IPS-15b (cell line): ENCODE data around the gene CMSS1.

Experiments used
- H3K27me3 ChIP-seq: one replicate; pipeline ENCODE4 v1.6.1; 2013; ENCODE audit warnings: low read length; ENCODE audit not compliant: control insufficient read depth, insufficient read depth
- H3K36me3 ChIP-seq: one replicate; pipeline ENCODE4 v1.6.1; 2013; ENCODE audit warnings: low read length; ENCODE audit not compliant: control insufficient read depth, insufficient read depth
- H3K4me1 ChIP-seq: one replicate; pipeline ENCODE4 v1.6.1; 2013; ENCODE audit warnings: mild to moderate bottlenecking, low read length; ENCODE audit not compliant: control insufficient read depth, insufficient read depth
- H3K4me3 ChIP-seq: one replicate; pipeline ENCODE4 v1.5.1; 2013; ENCODE audit warnings: low read depth, low read length
- H3K9ac ChIP-seq: one replicate; pipeline ENCODE4 v1.6.1; 2013; ENCODE audit warnings: low read depth, mild to moderate bottlenecking, low read length
- H3K9me3 ChIP-seq: one replicate; pipeline ENCODE4 v1.6.1; 2013; ENCODE audit warnings: mild to moderate bottlenecking, low read length; ENCODE audit not compliant: control insufficient read depth, insufficient read depth

The CMSS1 gene

DNA sequence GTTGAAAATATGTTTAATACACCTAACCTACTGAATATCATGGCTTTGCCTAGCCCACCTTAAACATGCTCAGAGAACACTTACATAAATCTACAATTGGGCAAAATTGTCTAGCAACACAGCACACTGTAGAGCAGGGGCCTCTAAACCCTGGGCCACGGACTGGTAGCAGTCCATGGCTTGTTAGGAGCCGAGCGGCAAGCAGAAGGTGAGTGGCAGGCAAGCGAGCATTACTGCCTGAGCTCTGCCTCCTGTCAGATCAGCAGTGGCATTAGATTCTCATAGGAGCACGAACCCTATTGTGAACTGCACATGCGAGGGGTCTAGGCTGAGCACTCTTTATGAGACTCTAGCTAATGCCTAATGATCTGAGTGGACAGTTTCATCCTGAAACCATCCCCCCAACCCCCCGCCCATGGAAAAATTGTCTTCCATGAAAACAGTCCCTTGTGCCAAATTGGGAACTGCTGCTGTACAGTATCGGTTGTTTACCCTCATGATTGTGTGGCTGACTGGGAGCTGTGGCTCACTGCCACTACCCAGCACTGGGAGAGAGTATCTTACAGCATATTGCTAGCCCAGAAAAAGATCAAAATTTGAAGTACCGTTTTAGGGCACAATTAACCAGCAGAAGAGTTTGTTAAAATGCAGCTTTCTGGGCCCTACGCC is 26.1 kb downstream of the CMSS1 start:
- H3K27me3 ChIP-seq = no peaks in the 10 kb centered on the region
- no peak overlapping the region for H3K4me3 ChIP-seq
- H3K9me3 ChIP-seq = no peaks in the 10 kb centered on the region
- H3K4me1 ChIP-seq = peaks cover 4% of the 10 kb centered on the region
- no peaks in the 10 kb centered on the region for H3K36me3 ChIP-seq
- no peak overlapping the region for H3K9ac ChIP-seq

DNA sequence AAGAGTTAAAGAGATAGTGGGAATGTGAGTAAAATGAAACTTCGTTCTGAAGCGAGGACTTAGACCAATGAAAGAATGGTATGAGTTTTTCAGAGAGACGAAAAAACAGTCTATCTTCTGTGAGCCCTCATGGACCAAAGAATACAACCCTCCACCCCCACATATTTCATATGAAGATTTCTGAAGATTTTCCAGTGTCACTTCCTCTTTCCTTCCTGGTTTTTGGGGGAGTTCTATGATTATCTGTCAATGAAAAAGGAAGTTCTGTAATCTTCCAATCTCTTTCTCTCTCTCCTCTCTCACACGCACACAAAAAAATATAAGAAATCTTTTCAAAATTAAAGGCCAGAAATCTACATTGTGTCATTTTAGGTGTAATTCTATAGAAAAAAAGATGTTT is 27.7 kb downstream of the CMSS1 start:
- no peak overlapping the region for H3K9ac ChIP-seq
- H3K4me1 ChIP-seq = peaks cover 4% of the 10 kb centered on the region
- H3K4me3 ChIP-seq = no peak overlapping the region
- H3K36me3 ChIP-seq = no peaks in the 10 kb centered on the region
- H3K27me3 ChIP-seq = no peaks in the 10 kb centered on the region
- no peaks in the 10 kb centered on the region for H3K9me3 ChIP-seq

DNA sequence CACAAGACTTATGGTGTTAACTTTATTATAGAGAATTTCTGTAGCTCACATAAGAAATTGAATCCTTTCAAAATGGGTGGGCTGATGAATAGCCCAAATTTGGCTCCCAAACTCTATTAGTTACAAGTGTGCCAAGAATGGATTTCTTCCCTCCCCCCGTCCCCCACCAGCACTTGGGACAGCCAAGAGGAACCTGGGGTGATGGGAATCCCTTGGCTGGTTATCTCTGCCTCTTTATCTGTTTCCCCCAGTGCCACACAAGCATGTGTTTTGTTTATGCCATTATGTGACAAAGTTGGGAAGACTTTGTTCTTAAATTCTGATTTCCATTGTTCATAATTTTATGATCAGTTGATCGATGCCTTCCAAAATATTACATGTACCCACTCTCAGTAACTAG is 28.3 kb downstream of the CMSS1 start:
- Histone ChIP-seq H3K4me1 (peaks cover 4% of the 10 kb centered on the region), H3K27me3 (no peaks in the 10 kb centered on the region), H3K4me3 (no peak overlapping the region), H3K9me3 (no peaks in the 10 kb centered on the region), H3K36me3 (no peaks in the 10 kb centered on the region), H3K9ac (no peak overlapping the region)

DNA sequence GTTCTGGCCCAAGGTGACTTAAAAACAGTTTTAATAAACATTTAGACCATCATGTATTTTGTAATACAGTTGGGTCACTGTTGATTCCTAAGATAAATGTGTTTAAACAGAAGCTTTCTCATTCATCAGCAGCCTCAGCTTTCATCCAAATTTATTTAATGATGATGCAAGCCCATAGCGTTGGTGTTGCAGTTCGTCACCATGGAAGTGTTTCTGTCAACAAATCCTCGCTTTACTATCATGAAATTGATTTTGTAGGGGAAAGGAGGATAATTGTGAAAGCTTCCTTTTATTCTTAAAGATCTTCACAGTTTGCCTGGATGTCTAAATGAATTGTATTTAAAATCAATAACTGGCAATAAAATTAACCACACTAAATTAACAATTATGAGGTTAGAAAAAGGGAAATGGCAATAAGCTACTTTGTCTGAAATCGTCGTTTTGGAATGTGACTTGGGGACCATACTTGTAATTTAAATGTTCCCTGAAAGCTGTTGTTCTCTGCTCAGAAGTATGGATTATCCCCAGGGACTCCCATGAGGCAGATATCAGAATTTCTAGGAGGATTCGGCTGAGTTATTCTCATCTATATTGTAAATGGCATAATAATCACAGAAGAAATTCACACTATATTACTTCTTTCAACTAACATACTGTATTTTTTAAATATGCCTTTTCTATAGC is 29.0 kb downstream of the CMSS1 start:
- no peaks in the 10 kb centered on the region for H3K9me3 ChIP-seq
- H3K4me1 ChIP-seq = peaks cover 4% of the 10 kb centered on the region
- no peaks in the 10 kb centered on the region for H3K27me3 ChIP-seq
- H3K36me3 ChIP-seq = no peaks in the 10 kb centered on the region
- H3K4me3 ChIP-seq = no peak overlapping the region
- no peak overlapping the region for H3K9ac ChIP-seq

DNA sequence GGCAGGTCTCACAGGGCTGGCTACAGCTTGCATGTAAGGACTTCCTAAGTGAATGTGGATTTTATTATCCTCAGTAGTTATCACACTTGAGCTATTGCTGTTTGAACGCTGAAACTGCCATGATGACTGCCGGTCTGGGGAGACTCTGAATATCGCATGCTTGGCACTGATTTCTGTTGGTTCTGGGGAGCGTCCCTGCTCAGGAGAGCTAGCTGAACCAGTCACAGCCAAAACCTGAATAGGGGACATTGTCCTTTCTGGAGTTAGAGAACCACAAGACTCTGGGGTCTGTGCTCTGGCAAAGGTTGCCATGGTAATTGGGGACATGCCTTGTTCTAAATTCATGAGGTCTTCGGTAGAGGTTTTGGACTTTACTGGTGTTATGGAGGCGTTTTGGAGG is 30.8 kb downstream of the CMSS1 start:
- Histone ChIP-seq H3K9me3 (no peaks in the 10 kb centered on the region), H3K36me3 (no peaks in the 10 kb centered on the region), H3K9ac (no peak overlapping the region), H3K27me3 (no peaks in the 10 kb centered on the region), H3K4me1 (peaks cover 3% of the 10 kb centered on the region), H3K4me3 (no peak overlapping the region)

DNA sequence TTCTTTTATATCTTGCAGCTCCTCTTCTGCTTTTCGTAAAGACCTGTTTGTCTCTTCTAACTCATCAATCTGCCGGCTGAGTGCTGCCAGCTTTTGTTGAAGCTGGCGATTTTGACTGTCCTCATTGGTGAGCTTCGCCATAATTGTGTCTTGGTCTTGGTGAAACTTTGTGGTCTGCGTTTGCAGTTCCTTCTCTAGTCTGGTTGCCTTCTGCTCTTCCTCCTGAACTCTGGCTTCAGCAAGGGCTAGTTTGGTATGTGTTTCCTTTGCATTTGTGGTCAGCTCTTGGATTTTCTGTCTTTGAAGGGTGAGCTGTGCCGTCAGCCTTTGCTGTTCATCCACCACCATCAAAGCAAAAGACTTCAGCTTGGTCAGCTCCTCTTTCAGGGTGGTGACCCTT is 32.9 kb downstream of the CMSS1 start:
- Histone ChIP-seq H3K27me3 (no peaks in the 10 kb centered on the region), H3K4me1 (peaks cover 5% of the 10 kb centered on the region), H3K9ac (no peak overlapping the region), H3K9me3 (no peaks in the 10 kb centered on the region), H3K36me3 (no peaks in the 10 kb centered on the region), H3K4me3 (no peak overlapping the region)

DNA sequence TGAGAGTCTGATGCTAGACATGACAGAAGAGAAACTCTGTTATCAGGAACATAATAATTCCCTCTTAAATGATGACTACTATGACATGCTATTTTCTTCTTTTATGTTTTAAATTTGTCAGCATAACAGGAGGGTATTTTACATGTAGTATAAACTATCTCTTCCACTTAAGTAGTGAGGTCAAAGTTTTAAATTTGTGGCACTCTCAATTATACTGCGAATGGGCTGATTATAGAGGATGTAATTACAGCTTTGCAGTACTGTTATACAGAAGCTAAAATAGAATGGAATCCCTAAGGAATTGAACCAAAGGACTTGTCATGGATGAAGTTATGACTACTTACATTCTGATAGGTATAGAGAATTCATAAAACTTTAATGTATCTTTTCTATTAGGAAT is 34.3 kb downstream of the CMSS1 start:
- no peaks in the 10 kb centered on the region for H3K36me3 ChIP-seq

DNA sequence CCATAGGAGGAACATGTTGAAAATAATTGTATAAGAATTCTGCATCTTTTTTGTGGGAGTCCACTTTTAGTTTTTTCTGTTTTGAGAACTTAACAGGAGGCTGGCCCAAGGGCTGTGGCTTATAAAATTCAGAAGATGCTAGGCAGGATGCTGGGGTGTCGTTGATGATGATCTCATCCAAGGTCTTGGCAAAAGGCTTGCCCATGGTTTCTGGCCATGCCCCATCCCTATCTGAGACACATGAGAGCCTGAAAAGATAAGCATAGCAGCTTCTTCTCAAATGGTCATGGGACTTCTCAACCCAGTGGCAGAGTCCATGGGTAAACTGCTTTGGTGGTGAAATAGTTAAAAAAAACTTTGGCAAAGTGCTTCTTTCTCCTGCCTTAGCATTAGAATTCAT is 35.2 kb downstream of the CMSS1 start:
- H3K9ac ChIP-seq = no peak overlapping the region
- no peak overlapping the region for H3K4me3 ChIP-seq
- no peaks in the 10 kb centered on the region for H3K36me3 ChIP-seq
- H3K9me3 ChIP-seq = no peaks in the 10 kb centered on the region
- H3K27me3 ChIP-seq = no peaks in the 10 kb centered on the region
- H3K4me1 ChIP-seq = peaks cover 5% of the 10 kb centered on the region

More for the DNA sequence above, 34.3 kb downstream of the CMSS1 start:
- H3K9me3 ChIP-seq = no peaks in the 10 kb centered on the region
- H3K9ac ChIP-seq = no peak overlapping the region
- H3K4me1 ChIP-seq = peaks cover 5% of the 10 kb centered on the region
- H3K4me3 ChIP-seq = no peak overlapping the region
- no peaks in the 10 kb centered on the region for H3K27me3 ChIP-seq

DNA sequence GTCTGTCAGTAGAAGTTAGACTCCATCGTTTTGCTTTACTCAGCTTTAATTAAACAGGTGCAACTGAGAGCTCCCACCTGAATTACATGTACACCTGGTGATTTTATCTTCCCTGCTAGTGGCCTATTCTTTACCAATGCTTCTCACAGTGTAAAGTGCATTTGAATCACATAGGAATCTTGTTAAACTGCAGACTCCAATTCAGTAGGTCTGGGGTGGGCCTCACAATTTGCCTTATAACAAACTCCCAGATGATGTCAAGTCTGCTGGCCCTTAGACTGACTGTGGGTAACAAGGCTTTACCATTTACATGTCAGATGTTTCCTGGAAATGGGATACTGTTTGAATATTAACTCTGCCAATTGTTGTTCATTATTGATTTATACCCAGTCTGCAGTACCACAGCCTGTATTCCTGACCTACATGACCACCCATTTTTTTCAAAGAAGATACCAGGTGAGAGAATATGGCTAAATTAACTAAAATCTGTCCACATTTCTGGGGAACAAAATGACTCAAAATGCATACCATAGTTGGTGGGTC is 37.2 kb downstream of the CMSS1 start:
- no peaks in the 10 kb centered on the region for H3K36me3 ChIP-seq
- no peak overlapping the region for H3K4me3 ChIP-seq
- H3K4me1 ChIP-seq = peaks cover 5% of the 10 kb centered on the region
- no peaks in the 10 kb centered on the region for H3K27me3 ChIP-seq
- no peaks in the 10 kb centered on the region for H3K9me3 ChIP-seq
- no peak overlapping the region for H3K9ac ChIP-seq

DNA sequence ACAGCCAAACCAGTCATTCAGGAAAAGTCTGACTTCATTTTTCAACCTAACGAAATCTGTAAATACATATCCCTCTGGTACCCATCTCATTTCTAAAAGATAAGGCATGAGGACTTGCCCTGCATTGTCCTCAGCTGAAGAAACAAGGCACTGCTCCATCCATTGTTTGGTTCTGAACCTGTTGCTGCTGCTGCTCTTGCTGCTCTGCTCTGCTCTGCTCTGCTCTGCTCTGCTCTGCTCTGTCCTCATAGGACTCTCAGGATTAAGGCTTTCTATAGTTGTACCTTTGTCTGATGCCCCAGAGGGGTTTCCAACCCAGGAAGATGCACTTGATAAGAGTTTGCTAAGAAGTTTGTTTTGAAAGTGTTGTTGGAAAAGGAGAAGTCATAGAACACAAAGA is 38.2 kb downstream of the CMSS1 start:
- no peak overlapping the region for H3K9ac ChIP-seq
- H3K36me3 ChIP-seq = no peaks in the 10 kb centered on the region
- no peak overlapping the region for H3K4me3 ChIP-seq
- H3K9me3 ChIP-seq = no peaks in the 10 kb centered on the region
- no peaks in the 10 kb centered on the region for H3K27me3 ChIP-seq
- H3K4me1 ChIP-seq = peaks cover 5% of the 10 kb centered on the region

DNA sequence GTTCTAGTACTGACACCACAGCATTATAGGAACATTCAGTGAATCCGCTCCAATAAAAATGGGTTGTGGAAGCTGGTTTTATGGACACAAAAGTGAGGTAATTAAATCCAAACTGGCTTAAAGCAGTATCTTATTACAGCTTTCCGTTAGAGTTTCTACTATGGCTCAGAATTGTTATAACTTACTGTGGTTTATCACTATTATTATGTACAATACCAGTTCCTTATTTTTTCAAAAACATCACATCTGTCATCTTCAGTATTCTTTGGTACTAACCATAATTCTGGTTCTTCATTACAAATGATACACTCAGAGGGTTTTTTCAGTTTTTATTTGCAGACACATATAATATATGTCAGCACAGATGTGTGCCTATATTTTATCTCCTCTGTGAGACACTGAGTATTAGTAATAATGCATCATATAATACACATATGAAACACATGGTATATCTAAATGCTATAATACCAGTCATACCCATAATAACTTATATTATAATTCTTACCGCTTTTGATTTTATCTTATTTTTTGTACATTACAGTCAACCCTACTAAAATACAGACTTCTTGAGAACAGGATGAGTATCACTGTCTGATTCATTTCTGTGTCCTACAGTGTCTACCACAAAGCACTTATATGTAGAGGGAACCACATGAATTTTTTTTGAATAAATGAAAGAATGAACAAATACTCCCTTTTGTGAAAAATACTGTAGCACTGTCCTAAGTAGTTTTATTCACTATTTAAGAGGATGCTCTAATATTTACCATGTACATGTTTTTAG is 39.0 kb downstream of the CMSS1 start:
- H3K4me1 ChIP-seq = peaks cover 5% of the 10 kb centered on the region

More for the DNA sequence above, 39.0 kb downstream of the CMSS1 start:
- no peaks in the 10 kb centered on the region for H3K36me3 ChIP-seq
- no peak overlapping the region for H3K4me3 ChIP-seq
- no peaks in the 10 kb centered on the region for H3K9me3 ChIP-seq
- H3K9ac ChIP-seq = no peak overlapping the region
- H3K27me3 ChIP-seq = no peaks in the 10 kb centered on the region
